Measurements from ENCODE around the gene SLC38A11.

GRCh38 chr2:164953279-164953678 lies 2.0 kb downstream of the SLC38A11 start:
- TF ChIP-seq, protein P1, sequence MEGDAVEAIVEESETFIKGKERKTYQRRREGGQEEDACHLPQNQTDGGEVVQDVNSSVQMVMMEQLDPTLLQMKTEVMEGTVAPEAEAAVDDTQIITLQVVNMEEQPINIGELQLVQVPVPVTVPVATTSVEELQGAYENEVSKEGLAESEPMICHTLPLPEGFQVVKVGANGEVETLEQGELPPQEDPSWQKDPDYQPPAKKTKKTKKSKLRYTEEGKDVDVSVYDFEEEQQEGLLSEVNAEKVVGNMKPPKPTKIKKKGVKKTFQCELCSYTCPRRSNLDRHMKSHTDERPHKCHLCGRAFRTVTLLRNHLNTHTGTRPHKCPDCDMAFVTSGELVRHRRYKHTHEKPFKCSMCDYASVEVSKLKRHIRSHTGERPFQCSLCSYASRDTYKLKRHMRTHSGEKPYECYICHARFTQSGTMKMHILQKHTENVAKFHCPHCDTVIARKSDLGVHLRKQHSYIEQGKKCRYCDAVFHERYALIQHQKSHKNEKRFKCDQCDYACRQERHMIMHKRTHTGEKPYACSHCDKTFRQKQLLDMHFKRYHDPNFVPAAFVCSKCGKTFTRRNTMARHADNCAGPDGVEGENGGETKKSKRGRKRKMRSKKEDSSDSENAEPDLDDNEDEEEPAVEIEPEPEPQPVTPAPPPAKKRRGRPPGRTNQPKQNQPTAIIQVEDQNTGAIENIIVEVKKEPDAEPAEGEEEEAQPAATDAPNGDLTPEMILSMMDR (IDR thresholded peaks at IDR 0.05), result no peak
- TF ChIP-seq REST (IDR thresholded peaks at IDR 0.05; ENCODE audit: insufficient read depth in 1 of 2, low read depth in 2 of 2, low read length in 1 of 2) (no peak), POLR2AphosphoS5 (IDR thresholded peaks at IDR 0.05; ENCODE audit: low read depth, low read length) (no peak)
